Measurements from ENCODE around the gene RBMS3. TPM values are rescaled to one million over a fixed set of nuclear protein-coding genes. Genes with fewer than 3 reads are reported as not detected.

Gene RBMS3
- total RNA-seq, 1 experiment from 2014 or later = 0.42 TPM

GRCh38 chr3:29412110-29412509 lies 131.2 kb downstream of the RBMS3 start:
- DNase-seq (ENCODE audit: low read depth, low spot score) = no peak
- POLR2A ChIA-PET = no interaction called here
- no peaks in the 10 kb centered on the region for H3K36me3 ChIP-seq (ENCODE audit: control insufficient read depth in 1 of 2, insufficient read depth in 2 of 2, low read length in 2 of 2)

More at GRCh38 chr3:29412110-29412509, 131.2 kb downstream of the RBMS3 start:
- no peaks in the 10 kb centered on the region for H3K27me3 ChIP-seq (ENCODE audit: insufficient read depth, low read length)
- H3K4me3 ChIP-seq (replicated peaks in 1 of 2; ENCODE audit: low read depth in 1 of 2, low read length in 2 of 2) = no peak overlapping the region
- TF ChIP-seq SIN3A (IDR thresholded peaks at IDR 0.05; ENCODE audit: low read depth) (no peak), SRF (IDR thresholded peaks at IDR 0.05; ENCODE audit: low read depth) (no peak), CBX3 (IDR thresholded peaks at IDR 0.05; ENCODE audit: low read depth) (no peak), ZBTB33 (IDR thresholded peaks at IDR 0.05; ENCODE audit: extremely low read depth, insufficient replicate concordance, low read length) (no peak), ZNF274 (IDR thresholded peaks at IDR 0.05; ENCODE audit: low read depth, low read length) (no peak), EZH2phosphoT487 (IDR thresholded peaks at IDR 0.05; ENCODE audit: borderline replicate concordance) (no peak), FOSL1 (IDR thresholded peaks at IDR 0.05; ENCODE audit: low read depth) (no peak), POLR2AphosphoS5 (IDR thresholded peaks at IDR 0.05; ENCODE audit: low read depth, low read length) (no peak)
- H2AFZ ChIP-seq (ENCODE audit: low read depth, low read length, poor library complexity, severe bottlenecking) = no peak overlapping the region
- no peaks in the 10 kb centered on the region for H3K9me2 ChIP-seq (ENCODE audit: insufficient read depth)
- no peak overlapping the region for H3K4me2 ChIP-seq (ENCODE audit: low read length)
- ATAC-seq = no peak
- BruUV-seq (replicated peaks) = no TSS peak
- no peak overlapping the region for H3K9ac ChIP-seq (ENCODE audit: low read length)
- CTCF ChIA-PET = no interaction called here
- H3K79me2 ChIP-seq (ENCODE audit: insufficient read depth, low read length) = no peaks in the 10 kb centered on the region
- H3K4me1 ChIP-seq (ENCODE audit: control insufficient read depth in 1 of 2, insufficient read depth in 2 of 2, low read length in 2 of 2) = no peaks in the 10 kb centered on the region
- no peaks in the 10 kb centered on the region for H4K20me1 ChIP-seq (ENCODE audit: insufficient read depth)
- H3K9me3 ChIP-seq (ENCODE audit: control insufficient read depth in 1 of 2, insufficient read depth in 1 of 2, low read depth in 1 of 2, low read length in 2 of 2) = no peaks in the 10 kb centered on the region
- intact Hi-C loops (cut with micrococcal nuclease) = no loop called here
- H3K27ac ChIP-seq (ENCODE audit: low read depth, low read length) = no peak overlapping the region
- RAD21 ChIA-PET (ENCODE audit: low non-redundant PET in 1 of 2, low total read pairs in 2 of 2, uncharacterized antibody in 2 of 2, unreplicated experiment in 2 of 2) = no interaction called here

All from HCT116 (cell line).